Lower lobe of right lung (tissue), 2 donors: ENCODE results near the gene AKAP12. TPM values are rescaled to one million over a fixed set of nuclear protein-coding genes. Genes with fewer than 3 reads are reported as not detected.

Experiments used
- ATAC-seq, 2 donors: fragments of 200-7000 bp; cut with Tn5 transposase; one replicate each; pipeline ENCODE4 v1.9.1; 2020 to 2022; ENCODE audit warnings: mild to moderate bottlenecking in 2 of 2, moderate library complexity in 2 of 2
- DNase-seq: peaks from one replicate; pipeline ENCODE4 v3.0.0-alpha.2; 2020
- H3K27ac ChIP-seq: fragments of 200-600 bp; one replicate; pipeline ENCODE4 v1.8.0; 2022
- H3K27me3 ChIP-seq: fragments of 200-600 bp; one replicate; pipeline ENCODE4 v1.8.0; 2022; ENCODE audit warnings: low read depth
- H3K36me3 ChIP-seq: fragments of 200-600 bp; one replicate; pipeline ENCODE4 v1.8.0; 2022; ENCODE audit warnings: mild to moderate bottlenecking
- H3K4me1 ChIP-seq: fragments of 200-600 bp; one replicate; pipeline ENCODE4 v1.8.0; 2022
- H3K4me3 ChIP-seq: fragments of 200-600 bp; one replicate; pipeline ENCODE4 v1.8.0; 2022; ENCODE audit warnings: mild to moderate bottlenecking
- H3K9me3 ChIP-seq: fragments of 200-600 bp; one replicate; pipeline ENCODE4 v1.8.0; 2022
- CTCF ChIP-seq: fragments of 200-600 bp; IDR thresholded peaks from one replicate; pipeline ENCODE4 v1.8.0; 2022; ENCODE audit warnings: antibody characterized with exemption, mild to moderate bottlenecking
- intact Hi-C: fragments of 100-400 bp; cut with DNase I; formaldehyde crosslinking; loops from one replicate; pipeline ENCODE4 v1.11.0; 2022
- total RNA-seq: library from RNA; stranded (reverse); fragmentation: NEBNext Ultra II Directional; extraction: Animal tissue kit (Norgen Biotek cat#: 25700); gene quantifications from one replicate; pipeline ENCODE4 v1.2.1, GENCODE V29; 2021
- donor health status: DM: no; HTN: yes; CAD: no; lungs with severe emphysema.

The AKAP12 gene
- total RNA-seq, 1 donor from 2014 or later = 38.8 TPM

- ATAC-seq (no peak), DNase-seq (no peak)
- Histone ChIP-seq H3K9me3 (no peaks in the 10 kb centered on the region), H3K27me3 (no peaks in the 10 kb centered on the region), H3K27ac (no peak overlapping the region), H3K4me1 (peaks cover 53% of the 10 kb centered on the region), H3K4me3 (no peak overlapping the region), H3K36me3 (no peaks in the 10 kb centered on the region)
- no peak for TF ChIP-seq CTCF
- intact Hi-C loops = no loop called here
These were observed 153.6 kb downstream of the AKAP12 start for GRCh38 chr6:151393410-151393809.

GRCh38 chr6:151399679-151400078, 159.9 kb downstream of the AKAP12 start:
- intact Hi-C loops = no loop called here
- H3K27me3 ChIP-seq = no peaks in the 10 kb centered on the region
- peaks cover 25% of the 10 kb centered on the region for H3K36me3 ChIP-seq
- H3K4me1 ChIP-seq = peaks cover 14% of the 10 kb centered on the region
- no peaks in the 10 kb centered on the region for H3K9me3 ChIP-seq
- ATAC-seq = no peak
- no peak overlapping the region for H3K27ac ChIP-seq
- H3K4me3 ChIP-seq = no peak overlapping the region
- no peak for DNase-seq
- TF ChIP-seq CTCF = no peak

- Histone ChIP-seq H3K36me3 (peaks cover 33% of the 10 kb centered on the region), H3K27ac (no peak overlapping the region), H3K27me3 (no peaks in the 10 kb centered on the region), H3K4me1 (peaks cover 6% of the 10 kb centered on the region), H3K9me3 (no peaks in the 10 kb centered on the region), H3K4me3 (no peak overlapping the region)
- TF ChIP-seq CTCF = no peak
- intact Hi-C loops = no loop called here
- DNase-seq (no peak), ATAC-seq (no peak)
These were observed 160.7 kb downstream of the AKAP12 start for GRCh38 chr6:151400473-151400872.

GRCh38 chr6:151402228-151402627, 162.5 kb downstream of the AKAP12 start:
- Histone ChIP-seq H3K27me3 (no peaks in the 10 kb centered on the region), H3K36me3 (peaks cover 41% of the 10 kb centered on the region), H3K27ac (no peak overlapping the region), H3K4me1 (no peaks in the 10 kb centered on the region), H3K4me3 (no peak overlapping the region), H3K9me3 (no peaks in the 10 kb centered on the region)
- intact Hi-C loops = no loop called here
- ATAC-seq (no peak), DNase-seq (no peak)
- no peak for TF ChIP-seq CTCF

- Histone ChIP-seq H3K4me1 (no peaks in the 10 kb centered on the region), H3K9me3 (no peaks in the 10 kb centered on the region), H3K27ac (no peak overlapping the region), H3K36me3 (peaks cover 58% of the 10 kb centered on the region), H3K4me3 (no peak overlapping the region), H3K27me3 (no peaks in the 10 kb centered on the region)
- ATAC-seq (no peak), DNase-seq (no peak)
- intact Hi-C loops = no loop called here
- no peak for TF ChIP-seq CTCF
These were observed 164.1 kb downstream of the AKAP12 start for GRCh38 chr6:151403919-151404308.

Other genes starting within 250 kb of the AKAP12 start
- gene ZBTB2, start 151.6 kb downstream of the AKAP12 start, total RNA-seq = 10.3 TPM
- 19.5 TPM for gene RMND1, start 212.2 kb downstream of the AKAP12 start, total RNA-seq